Mucosa of descending colon (tissue), 3 donors: ENCODE measurements around the gene PAIP2B. TPM values are rescaled to one million over a fixed set of nuclear protein-coding genes. Genes with fewer than 3 reads are reported as not detected.

Experiments
- ATAC-seq: fragments of 200-7000 bp; cut with Tn5 transposase; one replicate; pipeline ENCODE4 v1.9.1; 2020; ENCODE audit warnings: mild to moderate bottlenecking, moderate library complexity
- DNase-seq, 3 donors: peaks; one replicate each; pipeline ENCODE4 v3.0.0-alpha.2; 2020
- H3K36me3 ChIP-seq: fragments of 200-600 bp; one replicate; pipeline ENCODE4 v1.8.0; 2021; ENCODE audit warnings: low read depth, mild to moderate bottlenecking
- H3K4me1 ChIP-seq: fragments of 200-600 bp; one replicate; pipeline ENCODE4 v1.8.0; 2021; ENCODE audit warnings: low read depth, mild to moderate bottlenecking
- H3K4me3 ChIP-seq: fragments of 200-600 bp; one replicate; pipeline ENCODE4 v1.8.0; 2021; ENCODE audit warnings: mild to moderate bottlenecking
- H3K9me3 ChIP-seq: fragments of 200-600 bp; one replicate; pipeline ENCODE4 v1.8.0; 2021; ENCODE audit warnings: mild to moderate bottlenecking
- intact Hi-C, 2 donors: fragments of 100-400 bp; cut with DNase I in 1 of 2; cut with micrococcal nuclease in 1 of 2; formaldehyde crosslinking; loops; one replicate each; pipeline versions ENCODE4 v1.11.0 to v1.11.1; 2022; cut with DNase I, micrococcal nuclease
- total RNA-seq, 3 donors: library from RNA; stranded (reverse); fragmentation: NEBNext Ultra II Directional in 2 of 3; extraction: Animal tissue kit (Norgen Biotek cat#: 25700) in 2 of 3; gene quantifications; one replicate each; pipeline versions ENCODE4 v1.2.1 to v1.2.4, GENCODE V29; 2021 to 2023
- TF ChIP-seq, protein P1 (sequence below): fragments of 200-600 bp; IDR thresholded peaks from one replicate; pipeline ENCODE4 v1.8.0; 2022; ENCODE audit warnings: antibody characterized with exemption, mild to moderate bottlenecking
- donor health status: DM: no; HTN: no; CAD: no; lungs with moderate emphysema.
- donor health status: DM: no; HTN: no; CAD: no.
- donor health status: DM: no; HTN: yes; CAD: no.

The PAIP2B gene
- total RNA-seq, 3 donors from 2014 or later: 5.6 to 14.6 (median 6.5) TPM

DNA sequence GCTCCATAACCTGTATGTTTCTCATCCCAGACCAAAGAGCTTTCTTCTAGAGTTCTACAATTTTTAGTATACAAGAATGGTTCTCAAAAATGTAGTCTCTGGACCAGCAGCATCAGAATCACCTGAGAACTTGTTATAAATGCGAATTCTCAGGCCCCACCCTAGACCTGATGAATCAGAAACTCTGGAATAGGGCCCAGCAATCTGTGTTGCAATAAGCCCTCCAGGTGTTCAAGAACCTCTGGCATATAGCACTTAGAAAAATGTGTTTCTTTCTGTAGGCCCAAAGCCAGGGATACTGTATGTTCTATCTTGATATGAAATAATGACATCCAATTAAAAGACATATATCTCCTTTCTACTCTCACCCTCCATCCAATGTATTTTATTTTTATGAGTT lies 10.4 kb downstream of the PAIP2B start:
- H3K4me3 ChIP-seq: no peak overlapping the region
- H3K9me3 ChIP-seq: no peaks in the 10 kb centered on the region
- H3K4me1 ChIP-seq: no peaks in the 10 kb centered on the region
- ATAC-seq: no peak
- H3K36me3 ChIP-seq: no peaks in the 10 kb centered on the region
- DNase-seq: no peak
- intact Hi-C loops: no loop called here
- TF ChIP-seq, protein P1, sequence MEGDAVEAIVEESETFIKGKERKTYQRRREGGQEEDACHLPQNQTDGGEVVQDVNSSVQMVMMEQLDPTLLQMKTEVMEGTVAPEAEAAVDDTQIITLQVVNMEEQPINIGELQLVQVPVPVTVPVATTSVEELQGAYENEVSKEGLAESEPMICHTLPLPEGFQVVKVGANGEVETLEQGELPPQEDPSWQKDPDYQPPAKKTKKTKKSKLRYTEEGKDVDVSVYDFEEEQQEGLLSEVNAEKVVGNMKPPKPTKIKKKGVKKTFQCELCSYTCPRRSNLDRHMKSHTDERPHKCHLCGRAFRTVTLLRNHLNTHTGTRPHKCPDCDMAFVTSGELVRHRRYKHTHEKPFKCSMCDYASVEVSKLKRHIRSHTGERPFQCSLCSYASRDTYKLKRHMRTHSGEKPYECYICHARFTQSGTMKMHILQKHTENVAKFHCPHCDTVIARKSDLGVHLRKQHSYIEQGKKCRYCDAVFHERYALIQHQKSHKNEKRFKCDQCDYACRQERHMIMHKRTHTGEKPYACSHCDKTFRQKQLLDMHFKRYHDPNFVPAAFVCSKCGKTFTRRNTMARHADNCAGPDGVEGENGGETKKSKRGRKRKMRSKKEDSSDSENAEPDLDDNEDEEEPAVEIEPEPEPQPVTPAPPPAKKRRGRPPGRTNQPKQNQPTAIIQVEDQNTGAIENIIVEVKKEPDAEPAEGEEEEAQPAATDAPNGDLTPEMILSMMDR: no peak

DNA sequence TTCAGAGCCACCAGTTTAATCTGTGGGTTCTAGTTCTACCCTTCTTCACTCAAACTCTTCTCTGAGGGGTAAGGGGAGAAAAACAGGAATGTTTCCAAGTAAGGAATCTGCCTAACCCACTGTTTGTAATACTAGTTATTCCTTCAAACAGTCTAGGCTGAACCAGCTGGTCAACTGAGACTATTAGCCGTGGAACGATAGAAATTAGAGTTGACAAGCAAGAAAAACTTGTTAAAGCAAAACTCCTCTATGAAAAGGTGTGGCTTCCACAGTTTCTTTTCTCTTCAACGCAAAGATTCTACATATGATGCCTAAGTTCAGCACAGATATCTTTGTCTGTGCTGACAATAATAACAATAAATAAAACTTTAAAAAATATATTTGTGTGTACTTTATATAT lies 11.5 kb downstream of the PAIP2B start:
- no peaks in the 10 kb centered on the region for H3K36me3 ChIP-seq
- no peak overlapping the region for H3K4me3 ChIP-seq
- DNase-seq (no peak), ATAC-seq (no peak)
- TF ChIP-seq, protein P1: no peak
- intact Hi-C loops: no loop called here
- no peaks in the 10 kb centered on the region for H3K4me1 ChIP-seq
- no peaks in the 10 kb centered on the region for H3K9me3 ChIP-seq

DNA sequence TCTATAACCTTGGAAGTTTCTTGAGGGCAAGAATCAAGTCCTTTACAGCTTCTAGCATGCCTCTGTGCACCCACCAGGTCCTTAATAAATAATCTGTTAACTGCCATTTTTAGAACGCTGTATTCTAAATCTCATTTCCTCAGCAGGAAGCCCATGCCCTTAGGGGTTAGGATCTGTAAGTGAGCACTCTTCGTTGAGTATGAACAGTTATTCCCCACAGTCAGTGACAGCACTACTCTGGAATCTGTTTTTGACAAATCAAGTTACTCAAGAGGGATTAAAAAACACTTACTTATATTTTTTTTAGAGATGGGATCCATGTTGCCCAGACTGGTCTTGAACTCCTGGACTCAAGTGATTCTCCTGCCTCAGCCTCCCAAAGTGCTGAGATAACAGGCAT lies 14.6 kb downstream of the PAIP2B start:
- Histone ChIP-seq H3K4me1 (no peaks in the 10 kb centered on the region), H3K9me3 (no peaks in the 10 kb centered on the region), H3K36me3 (no peaks in the 10 kb centered on the region), H3K4me3 (no peak overlapping the region)
- no peak for ATAC-seq
- DNase-seq: no peak
- intact Hi-C loops: no loop called here
- TF ChIP-seq, protein P1: no peak

DNA sequence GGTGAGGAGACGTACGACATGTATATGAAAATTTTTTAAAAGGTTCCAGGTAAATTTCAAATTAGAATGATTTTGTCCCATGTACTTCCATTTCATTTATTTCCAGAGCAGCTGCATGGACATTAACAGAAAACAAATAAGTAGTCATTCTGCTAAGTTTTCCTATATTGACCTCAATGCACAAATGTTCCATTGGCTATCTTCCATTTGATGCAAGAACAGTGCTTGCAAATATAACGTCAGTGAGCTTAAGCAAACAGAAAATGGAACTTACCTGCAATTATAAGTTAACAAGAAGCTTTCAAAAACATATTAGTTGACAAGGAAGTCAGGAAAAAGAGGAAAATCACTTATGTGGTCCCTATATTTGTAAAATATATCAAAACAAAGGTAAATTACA lies 16.6 kb downstream of the PAIP2B start:
- no peaks in the 10 kb centered on the region for H3K4me1 ChIP-seq
- no peak overlapping the region for H3K4me3 ChIP-seq
- TF ChIP-seq, protein P1: no peak
- DNase-seq (no peak), ATAC-seq (no peak)
- H3K36me3 ChIP-seq: no peaks in the 10 kb centered on the region
- H3K9me3 ChIP-seq: no peaks in the 10 kb centered on the region
- intact Hi-C loops: no loop called here

DNA sequence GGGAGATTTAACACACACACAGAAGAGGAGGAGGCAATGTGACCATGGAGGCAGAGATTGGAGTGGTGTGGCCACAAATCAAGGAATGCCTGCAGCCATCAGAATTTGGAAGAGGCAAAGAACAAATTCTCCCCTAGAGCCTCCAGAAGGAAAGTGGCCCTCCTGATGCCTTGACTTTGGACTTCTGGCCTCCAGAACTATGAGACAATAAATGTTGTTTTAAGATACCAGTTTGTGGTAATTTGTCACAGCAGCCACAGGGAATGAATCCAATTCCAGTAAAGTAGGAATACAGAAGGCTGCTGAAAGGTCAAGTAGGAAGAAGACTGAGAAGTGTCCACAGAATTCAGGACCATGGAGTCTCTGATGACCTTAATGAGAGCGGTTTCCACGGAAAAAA lies 18.1 kb downstream of the PAIP2B start:
- H3K4me1 ChIP-seq: no peaks in the 10 kb centered on the region
- no peak for ATAC-seq
- no peaks in the 10 kb centered on the region for H3K36me3 ChIP-seq
- TF ChIP-seq, protein P1: no peak
- DNase-seq: no peak
- intact Hi-C loops: no loop called here
- no peaks in the 10 kb centered on the region for H3K9me3 ChIP-seq
- no peak overlapping the region for H3K4me3 ChIP-seq

DNA sequence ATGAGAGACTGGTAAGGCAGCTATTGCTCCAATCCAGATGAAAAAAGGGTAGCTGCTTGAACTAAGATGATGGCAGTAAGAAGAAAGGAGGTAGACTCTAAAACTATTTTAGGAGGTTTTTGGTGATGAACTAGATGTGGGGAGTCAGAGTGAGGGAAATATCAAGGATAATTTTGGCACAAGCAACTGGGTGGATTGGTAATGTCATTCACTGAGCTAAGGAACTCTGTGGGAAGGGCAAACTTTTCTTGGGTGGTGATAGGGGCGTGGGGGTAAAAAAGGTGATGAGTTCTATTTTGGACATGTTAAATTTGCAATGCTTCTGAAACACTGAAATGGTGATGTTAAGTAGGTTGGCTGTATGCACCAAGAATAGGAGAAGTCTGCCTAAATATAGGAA lies 19.3 kb downstream of the PAIP2B start:
- H3K4me3 ChIP-seq: no peak overlapping the region
- TF ChIP-seq, protein P1: no peak
- no peaks in the 10 kb centered on the region for H3K4me1 ChIP-seq
- ATAC-seq (no peak), DNase-seq (no peak)
- no peaks in the 10 kb centered on the region for H3K9me3 ChIP-seq
- intact Hi-C loops: no loop called here
- no peaks in the 10 kb centered on the region for H3K36me3 ChIP-seq
